ENCODE results near the gene DMKN. TPM values are rescaled to one million over a fixed set of nuclear protein-coding genes. Genes with fewer than 3 reads are reported as not detected.
A peak's percentile ranks its signal among the peaks of the same experiment; 100 is the strongest.

DMKN gene
- total and polyA plus RNA-seq, 9 of the 15 experiments (the other 6 are each of a cell fraction or from before 2014, with no cell fraction given), result 0.36 to 0.53 TPM; not detected in 7

- Histone ChIP-seq H3K9ac (ENCODE audit: insufficient read depth in 1 of 2, low read depth in 2 of 2, low read length in 2 of 2) (no peak overlapping the region), H3K27ac (ENCODE audit: extremely low read depth, low read depth, low read length) (no peak overlapping the region), H3K27me3 (ENCODE audit: control insufficient read depth in 2 of 2, insufficient read depth in 2 of 2, low read length in 2 of 2) (peaks cover 25 to 67% of the 10 kb centered on the region in 2 experiments; a peak in 4 of 5 replicates), H3K9me3 (replicated peaks; ENCODE audit: control insufficient read depth, insufficient read depth, low read depth, low read length) (no peaks in the 10 kb centered on the region), H3K4me3 (no peak overlapping the region), H3K9me1 (ENCODE audit: control insufficient read depth, insufficient read depth, low read length) (peaks cover 2% of the 10 kb centered on the region), H3K36me3 (ENCODE audit: control insufficient read depth, insufficient read depth, low read length) (no peaks in the 10 kb centered on the region), H3K4me2 (ENCODE audit: insufficient read depth, low read length) (no peak overlapping the region), H4K20me1 (replicated peaks; ENCODE audit: control insufficient read depth, insufficient read depth, low read length) (peaks cover 14% of the 10 kb centered on the region; the same call in 1 of the 2 replicates), H3K79me2 (ENCODE audit: control insufficient read depth, insufficient read depth, low read length) (no peaks in the 10 kb centered on the region), H3K4me1 (replicated peaks in 1 of 2; ENCODE audit: control insufficient read depth in 2 of 2, insufficient read depth in 2 of 2, low read length in 2 of 2) (peaks cover 0 to 20% of the 10 kb centered on the region in 2 experiments; a peak in 4 of 5 replicates), H2AFZ (ENCODE audit: low read depth, low read length) (no peak overlapping the region)
- in situ Hi-C loops (cut with MboI) (no loop called here), intact Hi-C loops (cut with micrococcal nuclease) (no loop called here)
- POLR2A ChIA-PET, result interaction anchor here (0.7 kb wide), 1 partner anchor 21 kb away, joined by 4 read pairs; no protein-coding TSS in a partner anchor
- no peak for FAIRE-seq
- no peak for ATAC-seq
- BruUV-seq (replicated peaks), result no TSS peak
- no peak for DNase-seq (ENCODE audit: extremely low read depth in 1 of 4, low spot score in 3 of 4)
- WGBS (ENCODE audit: insufficient coverage, low coverage, missing lambda C conversion rate), result 15% methylated on average over 3 of the region's 3 CpGs
- CTCF ChIA-PET (ENCODE audit: low intra/inter-chr PET ratio), result no interaction called here
- TF ChIP-seq XRCC3 (IDR thresholded peaks at IDR 0.05) (no peak), HLTF (IDR thresholded peaks at IDR 0.05) (no peak), NONO (IDR thresholded peaks at IDR 0.05; ENCODE audit: low read depth in 2 of 2, low read length in 1 of 2) (no peak), PBX2 (CRISPR knock-in tag; IDR thresholded peaks at IDR 0.05; ENCODE audit: low read depth) (no peak), PBX2 (tag; conservative IDR thresholded peaks at IDR 0.05; ENCODE audit: low read depth) (no peak), ZNF764 (CRISPR knock-in tag; IDR thresholded peaks at IDR 0.05; ENCODE audit: low read depth) (no peak), ELF2 (CRISPR knock-in tag; IDR thresholded peaks at IDR 0.05) (no peak), ZNF184 (CRISPR knock-in tag; IDR thresholded peaks at IDR 0.05) (no peak), ZSCAN32 (CRISPR knock-in tag; IDR thresholded peaks at IDR 0.05) (no peak), ADNP (tag; IDR thresholded peaks at IDR 0.05) (peak; percentile 77), HES1 (IDR thresholded peaks at IDR 0.05; ENCODE audit: low read depth) (no peak), GTF2A2 (tag; IDR thresholded peaks at IDR 0.05) (no peak), RBM39 (optimal IDR thresholded peaks at IDR 0.05; ENCODE audit: low read depth, low read length) (no peak), KDM1A (IDR thresholded peaks at IDR 0.05) (peak; percentile 21 to 47; a peak in 1 of 4 replicates), EGR1 (conservative IDR thresholded peaks at IDR 0.05) (no peak), RBM25 (IDR thresholded peaks at IDR 0.05; ENCODE audit: low read depth, low read length, severe bottlenecking) (peak; percentile 76), BCOR (IDR thresholded peaks at IDR 0.05) (peak; percentile 65; the same call in 1 of the 2 replicates), MLLT1 (IDR thresholded peaks at IDR 0.05) (no peak), ZNF143 (CRISPR knock-in tag; IDR thresholded peaks at IDR 0.05) (no peak), SMARCC2 (IDR thresholded peaks at IDR 0.05; ENCODE audit: low read depth) (no peak), HSF4 (CRISPR knock-in tag; IDR thresholded peaks at IDR 0.05; ENCODE audit: borderline replicate concordance) (no peak), PHF21A (IDR thresholded peaks at IDR 0.05; ENCODE audit: borderline replicate concordance, low read depth) (no peak)
These were observed 2.9 kb upstream of the DMKN start for GRCh38 chr19:35516310-35516709.
